ENCODE measurements around the gene PQBP1. TPM values are rescaled to one million over a fixed set of nuclear protein-coding genes. Genes with fewer than 3 reads are reported as not detected.

Gene PQBP1
- polyA plus RNA-seq, 3 donors: 76.5 to 86.0 (median 84.2) TPM

DNA sequence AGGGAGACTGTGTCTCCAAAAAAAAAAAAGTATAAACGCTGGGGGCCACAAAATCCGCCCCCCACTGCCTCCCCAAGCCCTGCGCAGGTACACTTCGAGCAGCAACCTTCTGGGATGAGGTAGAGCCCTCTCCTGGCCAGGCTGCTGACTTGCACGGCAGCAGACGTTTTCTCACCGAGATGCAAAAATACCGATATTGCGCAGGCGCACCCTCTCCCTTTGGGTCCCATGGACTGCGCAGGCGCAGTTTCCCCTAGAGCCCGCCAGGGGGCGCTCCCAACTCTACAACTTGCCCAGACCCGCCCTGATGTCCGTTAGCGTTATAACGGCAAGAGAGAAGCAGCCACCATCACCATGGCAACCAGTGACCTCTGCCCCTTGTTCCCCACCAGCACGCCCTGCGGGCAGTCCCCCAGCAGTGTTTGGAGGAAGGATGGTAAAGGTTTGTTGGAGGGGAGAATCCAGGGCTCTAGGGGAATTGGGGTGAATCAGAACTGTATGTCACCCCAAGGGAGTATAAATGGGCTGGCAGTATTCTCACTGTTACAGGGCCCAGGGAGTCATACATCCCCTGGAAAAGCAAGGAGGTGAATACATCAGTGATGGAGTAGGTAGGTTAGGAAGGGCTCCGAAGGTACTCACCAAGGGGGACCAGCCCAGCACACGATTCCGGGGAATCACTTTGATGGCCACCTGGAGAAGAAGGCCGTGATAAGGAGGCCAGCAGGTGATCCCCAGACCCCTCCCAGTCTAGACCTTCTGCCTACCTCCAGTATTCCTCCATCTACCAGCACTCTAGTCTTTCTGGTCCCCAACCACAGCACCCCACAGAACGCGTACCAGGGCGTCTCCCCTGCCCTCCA is 19.6 kb downstream of the PQBP1 start:
- peak; percentile 85 for DNase-seq

DNA sequence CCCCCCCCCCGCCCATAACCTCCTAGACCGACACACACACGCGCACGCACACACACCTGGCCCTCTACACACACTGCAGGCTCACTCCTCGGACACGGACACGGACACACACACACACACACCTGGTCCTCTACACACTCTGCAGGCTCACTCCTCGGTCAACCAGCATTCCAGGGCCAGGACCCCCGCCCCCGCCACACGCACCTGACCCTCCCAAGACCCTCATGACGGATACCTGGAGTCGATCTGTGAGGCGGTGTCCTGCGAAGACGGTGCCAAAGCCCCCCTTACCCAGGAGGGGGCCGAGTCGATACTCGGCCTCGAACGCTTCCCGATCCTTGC is 20.5 kb downstream of the PQBP1 start:
- no peak for DNase-seq

DNA sequence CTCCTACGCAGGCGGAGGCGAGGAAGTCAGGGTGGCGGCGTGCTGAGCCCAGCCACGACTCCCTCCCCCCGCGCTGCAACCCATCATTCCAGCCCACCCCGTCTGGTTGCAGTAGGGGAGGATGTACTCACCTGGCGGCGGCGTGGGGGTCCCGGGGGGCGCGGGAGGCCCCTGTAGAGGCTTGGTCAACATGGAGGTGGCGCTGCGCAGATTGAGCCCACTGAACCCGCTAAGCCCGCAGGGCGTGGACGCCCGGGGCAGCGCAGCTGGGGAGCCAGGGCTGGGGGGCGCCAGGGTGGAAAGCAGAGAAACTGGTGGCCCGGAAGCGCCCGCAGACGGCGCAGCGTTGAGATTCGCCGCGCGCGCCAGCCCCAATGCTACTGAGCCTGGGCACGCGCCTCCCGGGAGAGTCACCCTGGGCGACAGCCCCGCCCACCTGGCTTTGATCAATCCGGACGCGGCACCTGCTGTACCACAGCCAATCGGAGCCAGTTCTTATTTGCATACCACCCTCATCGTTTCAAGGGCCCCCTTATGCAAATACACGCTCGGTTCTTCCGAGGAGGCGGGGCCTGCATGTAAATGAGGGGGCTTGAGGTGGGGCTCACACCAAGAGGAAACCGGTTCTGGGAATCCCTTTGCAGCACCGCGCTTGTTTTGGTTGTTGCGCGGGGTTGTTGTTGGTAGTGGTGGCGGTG is 21.1 kb downstream of the PQBP1 start, which contains the start of gene PIM2:
PIM2 (minus strand) TSS at position 382 of the 698 bp plus-strand sequence; CDS start at position 192, 190 bp downstream.
- DNase-seq: peak; percentile 87

- DNase-seq: no peak
These were observed 21.7 kb downstream of the PQBP1 start for GRCh38 chrX:48919360-48919841.

DNA sequence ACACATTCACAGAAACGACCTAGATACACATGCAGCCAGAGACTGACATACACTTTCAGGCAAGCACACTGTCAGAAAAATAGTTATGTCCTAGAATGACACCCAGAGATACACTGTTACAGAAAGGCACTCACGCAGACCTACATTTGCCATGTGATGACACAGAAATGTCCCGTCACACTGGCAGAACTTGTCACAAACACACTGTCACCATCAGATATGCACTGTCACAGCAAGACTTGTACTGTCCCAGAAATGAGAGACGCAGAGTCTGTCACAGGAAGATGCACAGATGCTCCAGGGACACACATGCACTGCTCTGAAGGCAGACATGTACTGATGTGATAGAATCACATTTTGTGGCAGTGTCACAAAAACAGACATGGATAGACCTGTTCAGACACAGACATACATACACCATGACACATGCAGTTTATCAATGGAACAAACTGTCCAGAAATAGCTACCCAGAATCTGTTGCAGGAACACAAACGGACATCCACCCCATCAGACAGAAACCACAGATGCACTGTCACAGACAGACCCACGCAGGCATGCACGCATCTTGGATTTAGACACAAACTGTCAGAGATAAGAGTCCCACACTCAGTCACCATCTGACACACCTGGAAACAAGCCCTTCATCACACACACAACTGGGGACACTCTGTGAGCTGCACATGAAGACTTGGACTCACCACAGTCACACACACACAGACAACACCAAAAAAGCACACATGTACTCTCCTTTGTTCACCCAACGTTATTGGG is 22.4 kb downstream of the PQBP1 start:
- DNase-seq: no peak

DNA sequence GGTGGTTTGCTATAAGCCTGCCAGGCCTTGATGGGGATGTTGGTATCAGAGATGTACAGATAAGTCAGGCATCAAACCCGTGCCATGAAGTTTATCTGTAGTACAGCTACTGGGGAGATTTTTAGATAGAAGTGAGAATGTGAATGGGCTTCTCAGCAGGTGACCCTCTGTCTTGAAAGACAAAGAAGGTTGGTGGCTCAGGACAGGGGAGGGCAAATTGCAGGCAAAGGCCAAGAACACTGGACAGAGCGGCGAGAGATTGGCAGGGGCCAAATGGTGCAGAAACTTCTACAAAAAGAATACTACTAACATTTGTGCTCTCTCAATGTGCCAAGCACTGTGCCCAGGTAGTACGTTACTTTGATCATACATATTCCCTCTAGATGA is 23.0 kb downstream of the PQBP1 start:
- DNase-seq: no peak

DNA sequence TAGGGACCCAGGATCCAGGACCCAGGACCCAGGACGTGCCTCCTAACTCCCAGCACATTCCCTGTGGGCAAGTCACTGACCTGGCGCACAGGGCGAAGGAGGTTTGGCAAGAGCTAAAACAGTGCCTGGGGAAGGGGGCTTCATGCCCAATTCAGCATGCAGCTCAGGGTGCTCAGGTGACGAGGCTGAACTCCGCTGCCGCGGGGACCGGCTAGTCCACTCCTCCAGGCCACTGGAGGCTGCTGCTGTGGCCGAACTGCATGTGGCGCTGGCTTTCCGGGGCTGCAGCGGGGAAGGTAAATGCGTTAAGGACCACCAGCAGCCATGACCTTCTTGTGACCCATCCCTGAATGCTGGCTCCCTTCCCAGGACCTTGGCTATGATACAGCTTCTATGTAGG is 26.0 kb downstream of the PQBP1 start:
- DNase-seq: no peak

GRCh38 chrX:48924270-48924669 is 26.5 kb downstream of the PQBP1 start:
- no peak for DNase-seq

DNA sequence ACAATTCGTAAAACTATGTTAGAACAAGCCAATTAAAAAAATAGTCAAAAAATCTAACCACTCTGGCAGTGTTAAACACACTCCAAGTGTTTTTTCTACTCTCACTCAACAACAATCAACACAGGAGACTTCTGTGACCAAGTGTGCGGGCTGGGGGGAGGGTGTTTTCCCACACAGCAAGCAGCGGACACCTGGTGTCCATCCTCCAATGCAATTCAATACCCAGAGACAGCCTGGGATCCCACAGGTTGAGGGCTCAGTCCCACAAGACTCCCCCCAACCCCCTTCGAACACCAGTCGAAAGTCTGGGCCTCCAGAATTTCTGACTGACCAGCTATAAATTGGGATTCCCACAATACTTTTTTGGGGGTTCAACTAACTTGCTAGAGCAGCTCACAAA is 29.4 kb downstream of the PQBP1 start:
- no peak for DNase-seq

- DNase-seq: no peak
These were observed 30.1 kb downstream of the PQBP1 start for GRCh38 chrX:48927736-48928382.

DNA sequence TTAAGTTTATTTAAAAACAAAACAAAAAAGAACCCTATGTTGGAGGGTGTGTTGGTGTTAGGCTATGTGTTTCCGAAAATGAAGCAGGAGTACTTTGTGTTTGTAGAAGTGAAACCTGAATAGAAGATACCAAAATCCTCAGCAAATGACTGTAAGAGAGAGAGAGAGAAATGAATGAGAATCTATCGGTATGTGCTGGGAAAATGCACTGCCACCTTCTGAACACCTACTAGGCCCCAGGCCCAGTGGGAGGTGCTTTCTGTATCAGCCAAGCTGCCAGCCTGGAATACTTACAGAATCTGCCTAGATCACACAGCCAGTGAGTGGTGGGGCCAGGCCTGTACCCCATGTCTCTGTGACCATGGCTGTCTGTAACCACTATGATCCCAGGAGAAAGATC is 36.0 kb downstream of the PQBP1 start:
- DNase-seq: no peak

DNA sequence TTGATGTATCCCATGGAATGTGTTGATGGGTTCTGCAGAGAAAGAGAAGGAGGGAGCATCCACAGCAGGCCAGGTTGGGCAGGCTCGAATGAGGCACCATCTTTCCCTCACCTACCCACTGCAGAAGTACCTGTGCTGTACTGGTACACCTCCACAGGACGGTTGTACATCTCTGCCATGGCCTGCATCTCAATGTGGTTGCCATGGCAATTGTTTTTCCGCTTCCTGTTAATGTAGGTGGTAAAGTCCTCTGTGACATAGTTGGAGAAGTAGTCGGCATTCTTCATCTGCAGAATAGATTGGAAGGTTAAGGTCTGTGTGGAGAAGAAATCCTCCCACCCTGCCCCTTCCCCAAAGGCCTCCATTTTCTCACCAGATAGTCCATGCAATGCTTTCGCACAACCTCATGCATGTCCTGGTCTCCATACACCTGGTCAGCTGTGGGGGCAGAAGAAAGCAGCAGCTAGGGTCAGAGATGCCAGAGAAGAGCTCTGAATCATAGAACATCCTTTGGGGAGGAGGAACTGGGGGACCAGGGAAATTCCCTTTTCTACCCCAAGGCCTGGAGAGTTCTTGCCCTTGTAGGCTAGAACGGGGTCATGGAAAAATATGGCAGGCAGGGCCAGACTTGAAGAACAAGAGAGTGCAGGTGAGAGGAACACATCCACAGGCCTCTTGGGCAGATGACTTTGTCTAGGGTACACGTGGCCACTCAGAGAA is 37.0 kb downstream of the PQBP1 start:
- DNase-seq: no peak

DNA sequence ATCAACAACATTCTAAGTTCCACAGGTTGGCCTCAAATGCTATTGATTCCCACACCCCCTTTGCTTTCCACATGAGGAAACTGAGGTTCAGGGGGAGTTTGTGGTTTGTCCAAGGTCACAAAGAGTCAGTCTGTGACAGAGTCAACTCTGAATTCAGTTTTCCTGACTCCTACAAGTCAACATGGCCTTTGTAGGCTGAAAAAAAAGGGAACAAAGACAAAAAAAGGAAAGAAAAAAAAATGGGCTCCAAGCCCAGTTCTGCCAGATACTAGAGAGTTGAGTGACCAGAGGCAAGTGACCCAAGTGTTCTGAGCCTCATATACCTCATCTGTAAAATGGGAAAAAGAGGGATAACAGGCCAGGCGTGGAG is 37.6 kb downstream of the PQBP1 start:
- DNase-seq: no peak

GRCh38 chrX:48936429-48937053 is 38.8 kb downstream of the PQBP1 start:
- no peak for DNase-seq

DNA sequence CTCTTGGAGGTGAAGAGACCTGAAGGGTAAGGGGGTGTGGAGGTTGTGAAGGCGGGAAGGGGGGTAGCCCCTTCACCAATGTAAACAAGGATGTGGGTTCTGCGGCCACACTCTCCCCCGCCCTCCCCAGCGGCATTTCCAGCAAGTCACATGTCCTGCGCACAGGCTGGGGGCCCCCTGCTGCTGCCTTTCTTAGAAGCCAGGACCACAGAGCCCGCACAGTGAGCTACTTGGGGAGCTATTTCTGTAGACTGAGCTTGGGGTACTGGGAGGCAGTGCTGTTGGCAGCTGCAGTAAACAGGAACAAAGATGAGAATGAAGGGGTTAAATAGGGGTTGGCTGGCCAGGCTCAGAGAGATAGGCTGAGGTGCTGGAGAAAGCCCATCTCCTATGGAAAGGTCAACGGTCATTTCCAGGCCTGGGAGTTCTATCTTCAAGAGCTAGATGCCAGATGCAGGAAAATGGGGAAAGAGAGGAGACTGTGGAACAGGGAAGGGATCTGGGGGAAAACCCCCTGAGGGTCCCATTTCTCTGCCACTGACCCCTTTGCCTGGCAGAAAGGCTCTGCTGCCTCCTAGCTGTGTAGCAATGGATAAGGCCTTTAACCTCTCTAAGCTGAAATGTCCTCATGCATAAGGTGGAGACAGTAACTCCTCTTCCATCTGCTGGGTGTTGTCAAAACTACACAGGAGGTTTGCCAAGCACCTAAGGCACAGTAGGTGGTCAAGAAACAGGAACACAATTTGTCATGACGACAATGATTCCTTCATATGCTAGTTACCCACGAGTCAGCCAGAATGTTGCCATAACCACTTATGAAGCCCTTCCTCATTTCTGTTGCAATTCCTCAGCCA is 39.6 kb downstream of the PQBP1 start:
- no peak for DNase-seq

GRCh38 chrX:48938721-48939425 is 41.1 kb downstream of the PQBP1 start:
- DNase-seq: no peak

DNA sequence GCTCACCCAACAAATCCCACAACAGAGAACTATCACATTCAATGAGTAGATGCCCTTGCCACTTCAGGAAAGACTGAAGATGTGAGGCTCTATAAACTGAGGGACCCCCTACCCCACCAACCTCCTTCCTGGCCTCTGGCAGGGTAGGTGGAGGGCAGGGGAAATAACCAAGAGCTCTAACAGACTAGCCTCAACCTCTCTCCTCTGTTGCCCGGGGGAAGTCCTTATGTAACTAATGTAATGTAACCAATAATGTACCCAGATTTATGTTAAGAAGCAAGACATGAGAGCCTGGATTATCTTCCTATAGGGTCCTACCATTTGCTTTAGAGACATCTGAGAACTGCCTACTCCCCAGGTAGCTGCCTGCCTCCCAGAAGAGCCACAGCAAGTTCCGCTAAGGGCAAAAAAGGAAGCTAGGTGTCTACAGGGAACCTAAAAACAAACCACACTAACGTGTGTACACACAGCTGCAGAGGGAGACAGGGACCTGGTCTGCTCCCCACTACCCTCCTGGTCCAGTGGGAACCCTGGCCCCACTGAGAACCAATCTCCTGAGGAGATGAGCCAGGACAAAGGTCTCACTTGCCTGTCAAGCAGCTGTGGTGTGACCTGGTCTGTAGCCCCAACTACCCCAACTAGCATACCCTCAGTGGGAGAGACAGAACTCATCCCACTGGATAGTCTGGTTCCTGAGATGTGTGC is 41.9 kb downstream of the PQBP1 start:
- no peak for DNase-seq

DNA sequence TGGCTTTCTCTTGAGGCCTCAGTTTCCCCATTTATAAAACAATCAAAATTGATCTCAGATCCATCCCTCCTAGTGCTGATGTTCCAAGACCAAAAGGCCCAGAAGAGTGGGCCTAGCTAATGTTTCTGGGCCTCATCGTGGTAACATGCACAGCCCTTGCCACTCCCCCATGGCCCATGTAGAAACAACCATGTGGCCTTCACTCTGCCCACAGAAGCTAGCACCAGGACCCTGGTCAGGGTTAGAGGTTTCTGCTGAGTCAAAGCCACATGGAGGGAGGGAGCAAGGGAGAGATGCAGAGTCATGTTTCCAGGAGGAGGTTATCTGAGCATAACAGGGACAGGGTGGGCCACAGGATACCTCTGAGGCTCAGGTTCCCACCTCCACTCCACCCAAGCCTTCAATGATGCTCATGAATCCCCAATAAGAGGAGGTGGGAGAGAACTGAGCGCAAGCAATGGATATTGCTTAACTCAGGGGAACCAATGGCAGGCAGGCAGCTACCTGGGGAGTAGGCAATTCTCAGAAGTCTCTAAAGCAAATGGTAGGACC is 42.8 kb downstream of the PQBP1 start:
- DNase-seq: no peak
